Neural crest cell (in vitro differentiated cells): ENCODE measurements around the gene CSNK1E. TPM values are rescaled to one million over a fixed set of nuclear protein-coding genes. Genes with fewer than 3 reads are reported as not detected.
"Not testable (repeated sequence)": the region's sequence is repeated elsewhere in the genome, so short reads cannot be mapped to it uniquely, and the experiment has no call there.

Experiments
- DNase-seq: peaks from one replicate; pipeline ENCODE4 v3.0.0; 2021; ENCODE audit warnings: low read depth, mixed read lengths, low spot score
- H3K27ac Mint-ChIP-seq: one replicate; pipeline ENCODE4 v1.8.0; 2021; ENCODE audit warnings: mild to moderate bottlenecking, mixed read lengths; ENCODE audit not compliant: unreplicated experiment
- H3K27me3 Mint-ChIP-seq: 2 replicates; pipeline ENCODE4 v1.8.0; 2021; ENCODE audit warnings: low read depth, mild to moderate bottlenecking, mixed read lengths
- H3K36me3 Mint-ChIP-seq: 2 replicates; pipeline ENCODE4 v1.8.0; 2021; ENCODE audit warnings: low read depth, mild to moderate bottlenecking, mixed read lengths
- H3K4me1 Mint-ChIP-seq: 2 replicates; pipeline ENCODE4 v1.8.0; 2021; ENCODE audit warnings: mixed read lengths
- H3K4me3 Mint-ChIP-seq: one replicate; pipeline ENCODE4 v1.8.0; 2021; ENCODE audit warnings: mild to moderate bottlenecking, mixed read lengths
- H3K9me3 Mint-ChIP-seq: 2 replicates; pipeline ENCODE4 v1.8.0; 2021; ENCODE audit warnings: mixed read lengths
- CTCF ChIP-seq: fragments of 200-600 bp; sonication (generic); conservative IDR thresholded peaks from 2 replicates; pipeline ENCODE4 v1.5.0; 2021; ENCODE audit warnings: antibody characterized with exemption, mild to moderate bottlenecking
- long read RNA-seq: library from polyadenylated mRNA; unstranded; transcript quantifications from one replicate; pipeline ENCODE4 v2.0.0, GENCODE V29; 2020
- total RNA-seq: library from RNA; stranded (reverse); gene quantifications from 2 replicates; pipeline ENCODE4 v1.2.1, GENCODE V29; 2021

Gene CSNK1E
- total RNA-seq = 243 and 250 TPM in 2 replicates
- long read RNA-seq, partial matches to known transcripts = 0 of 8 reads
- long read RNA-seq, other reads (novel, unspliced or antisense) = 5 of 8 reads

- H3K27ac Mint-ChIP-seq = peak within 1 kb of the TSS; percentile 99
- no peaks in the 10 kb centered on the region for H3K27me3 Mint-ChIP-seq
- H3K36me3 Mint-ChIP-seq = no peaks in the 10 kb centered on the region
- peak within 1 kb of the TSS; percentile 99 for H3K4me3 Mint-ChIP-seq
- TF ChIP-seq CTCF = no peak
- DNase-seq = peak; percentile 63
- peaks cover 55% of the 10 kb centered on the region for H3K4me1 Mint-ChIP-seq
- no peaks in the 10 kb centered on the region for H3K9me3 Mint-ChIP-seq
These were observed at the start of gene CSNK1E for GRCh38 chr22:38317122-38317994. Gene CSNK1E (minus strand): TSS chr22:38317433. CDS start chr22:38314157, 3,276 bp downstream.

GRCh38 chr22:38365829-38366228 lies 48.6 kb upstream of the CSNK1E start:
- not testable (repeated sequence) for H3K9me3 Mint-ChIP-seq, H3K27ac Mint-ChIP-seq, H3K4me3 Mint-ChIP-seq, DNase-seq, H3K4me1 Mint-ChIP-seq, H3K27me3 Mint-ChIP-seq
- peaks cover 18% of the 10 kb centered on the region for H3K36me3 Mint-ChIP-seq

- peaks cover 18% of the 10 kb centered on the region for H3K36me3 Mint-ChIP-seq
- not testable (repeated sequence) for DNase-seq, H3K4me3 Mint-ChIP-seq, H3K27ac Mint-ChIP-seq, H3K4me1 Mint-ChIP-seq, H3K27me3 Mint-ChIP-seq, H3K9me3 Mint-ChIP-seq
These were observed 47.9 kb upstream of the CSNK1E start for GRCh38 chr22:38365174-38365573.

- not testable (repeated sequence) for H3K27me3 Mint-ChIP-seq, DNase-seq, H3K9me3 Mint-ChIP-seq, H3K4me3 Mint-ChIP-seq, H3K27ac Mint-ChIP-seq, H3K4me1 Mint-ChIP-seq
- peaks cover 14% of the 10 kb centered on the region for H3K36me3 Mint-ChIP-seq
These were observed 43.3 kb upstream of the CSNK1E start for GRCh38 chr22:38360560-38360959.

GRCh38 chr22:38359817-38360216 lies 42.6 kb upstream of the CSNK1E start:
- H3K36me3 Mint-ChIP-seq, DNase-seq, H3K9me3 Mint-ChIP-seq, H3K27me3 Mint-ChIP-seq, H3K4me3 Mint-ChIP-seq, H3K4me1 Mint-ChIP-seq, H3K27ac Mint-ChIP-seq: not testable (repeated sequence)

- H3K27ac Mint-ChIP-seq, H3K27me3 Mint-ChIP-seq, H3K4me3 Mint-ChIP-seq, H3K36me3 Mint-ChIP-seq, DNase-seq, H3K4me1 Mint-ChIP-seq, H3K9me3 Mint-ChIP-seq: not testable (repeated sequence)
These were observed 40.7 kb upstream of the CSNK1E start for GRCh38 chr22:38357971-38358370.

GRCh38 chr22:38355275-38355674 lies 38.0 kb upstream of the CSNK1E start:
- DNase-seq = no peak
- Mint-ChIP-seq H3K4me1 (no peaks in the 10 kb centered on the region), H3K4me3 (no peak overlapping the region), H3K9me3 (no peaks in the 10 kb centered on the region), H3K27me3 (no peaks in the 10 kb centered on the region), H3K27ac (no peak overlapping the region), H3K36me3 (peaks cover 7% of the 10 kb centered on the region)
- no peak for TF ChIP-seq CTCF

- no peak for DNase-seq
- no peak for TF ChIP-seq CTCF
- Mint-ChIP-seq H3K27ac (no peak overlapping the region), H3K27me3 (no peaks in the 10 kb centered on the region), H3K4me3 (no peak overlapping the region), H3K4me1 (no peaks in the 10 kb centered on the region), H3K36me3 (peaks cover 4% of the 10 kb centered on the region), H3K9me3 (no peaks in the 10 kb centered on the region)
These were observed 36.5 kb upstream of the CSNK1E start for GRCh38 chr22:38353701-38354100.
